A549 (cell line): ENCODE data around the gene MEI1. TPM values are rescaled to one million over a fixed set of nuclear protein-coding genes. Genes with fewer than 3 reads are reported as not detected.
"Not testable (repeated sequence)": the region's sequence is repeated elsewhere in the genome, so short reads cannot be mapped to it uniquely, and the experiment has no call there.

Experiments used
- ATAC-seq, 2 experiments: fragments of 200-7000 bp in 1 of 2; fragments of >200 bp in 1 of 2; cut with Nextera tagmentation in 1 of 2; cut with Tn5 transposase in 1 of 2; 3 replicates each; pipeline versions ENCODE4 v1.8.0 to v1.9.1; 2018 to 2020; ENCODE audit warnings: mild to moderate bottlenecking in 1 of 2, moderate library complexity in 1 of 2
- CTCF ChIA-PET: fragments of 300-600 bp; sonication (Branson Sonifier 250); formaldehyde crosslinking; extraction: SDS; loops from one replicate; lab custom pipeline; 2021; ENCODE audit warnings: antibody characterized with exemption, inconsistent platforms; lab: Yijun Ruan, JAX
- POLR2A ChIA-PET: fragments of 350-600 bp; formaldehyde crosslinking; extraction: SDS; loops from one replicate; lab custom pipeline; 2021; ENCODE audit warnings: antibody characterized with exemption, inconsistent platforms; lab: Yijun Ruan, JAX
- DNase-seq, 2 experiments: peaks; one replicate each; pipeline versions ENCODE4 v3.0.0 to v3.0.0-alpha.2; 2011 to 2016; ENCODE audit warnings: low read depth in 1 of 2, low spot score in 1 of 2
- FAIRE-seq: peaks from 2 replicates; lab custom pipeline; 2011; peaks lifted over from hg19 to GRCh38; lab: Jason Lieb, UNC
- H3K27ac ChIP-seq, 2 experiments: fragments of >200 bp; sonication (Bioruptor Twin); formaldehyde crosslinking; 3 replicates each; pipeline ENCODE4 v1.5.1; 2016 to 2017
- H3K4me1 ChIP-seq: fragments of >200 bp; sonication (Bioruptor Twin); formaldehyde crosslinking; 3 replicates; pipeline ENCODE4 v1.6.1; 2016
- H3K4me2 ChIP-seq: fragments of >200 bp; sonication (Bioruptor Twin); formaldehyde crosslinking; 3 replicates; pipeline ENCODE4 v1.6.1; 2016
- H3K4me3 ChIP-seq: fragments of >200 bp; sonication (Bioruptor Twin); formaldehyde crosslinking; 3 replicates; pipeline ENCODE4 v1.5.1; 2016
- H3K9me3 ChIP-seq: fragments of >200 bp; sonication (Bioruptor Twin); formaldehyde crosslinking; 3 replicates; pipeline ENCODE4 v1.6.1; 2016
- ATOH8 ChIP-seq: fragments of 250-450 bp; sonication (Bioruptor Pico); IDR thresholded peaks from 2 replicates; pipeline ENCODE4 v1.5.0; 2020; ENCODE audit warnings: low read depth, mild to moderate bottlenecking, moderate library complexity
- BCL3 ChIP-seq: fragments of >200 bp; sonication (Bioruptor Twin); formaldehyde crosslinking; IDR thresholded peaks from 3 replicates; pipeline ENCODE4 v1.6.1; 2016
- CBX2 ChIP-seq: fragments of 200-600 bp; sonication (generic); IDR thresholded peaks from 2 replicates; pipeline ENCODE4 v1.6.1; 2016; ENCODE audit warnings: low read depth, mild to moderate bottlenecking, borderline replicate concordance
- CEBPB ChIP-seq, 2 experiments: fragments of >200 bp in 1 of 2; sonication (Bioruptor Twin) in 1 of 2; formaldehyde crosslinking in 1 of 2; IDR thresholded peaks; 2 replicates each; pipeline ENCODE4 v1.6.1; 2012 to 2016
- CTCF ChIP-seq: fragments of >200 bp; sonication (Bioruptor Twin); formaldehyde crosslinking; IDR thresholded peaks from 3 replicates; pipeline ENCODE4 v1.5.1; 2016
- EHF ChIP-seq: fragments of 250-450 bp; sonication (Bioruptor Pico); IDR thresholded peaks from 2 replicates; pipeline ENCODE4 v1.5.0; 2020; ENCODE audit warnings: mild to moderate bottlenecking
- ELK1 ChIP-seq: fragments of 150-350 bp; IDR thresholded peaks from 2 replicates; pipeline ENCODE4 v1.6.1; 2014; ENCODE audit warnings: low read depth, mild to moderate bottlenecking, low read length
- EP300 ChIP-seq, 2 experiments: fragments of >200 bp; sonication (Bioruptor Twin); formaldehyde crosslinking; IDR thresholded peaks; 2 replicates in 1 of 2; 3 replicates in 1 of 2; pipeline ENCODE4 v1.6.1; 2016 to 2017
- ESRRA ChIP-seq: fragments of 150-350 bp; IDR thresholded peaks from 2 replicates; pipeline ENCODE4 v1.6.1; 2014; ENCODE audit warnings: mild to moderate bottlenecking, low read length, borderline replicate concordance
- HDAC2 ChIP-seq: fragments of 200-600 bp; sonication (generic); IDR thresholded peaks from 2 replicates; pipeline ENCODE4 v1.6.1; 2016
- HES2 ChIP-seq: fragments of >200 bp; sonication (Bioruptor Twin); formaldehyde crosslinking; IDR thresholded peaks from 2 replicates; pipeline ENCODE4 v1.6.1; 2016
- HOXA7 ChIP-seq: fragments of 250-450 bp; sonication (Bioruptor Pico); IDR thresholded peaks from 2 replicates; pipeline ENCODE4 v1.5.0; 2020; ENCODE audit warnings: mild to moderate bottlenecking, moderate library complexity
- HOXB13 ChIP-seq: fragments of 250-450 bp; sonication (Bioruptor Pico); IDR thresholded peaks from 2 replicates; pipeline ENCODE4 v1.5.0; 2020; ENCODE audit warnings: low read depth, mild to moderate bottlenecking, moderate library complexity
- HOXB5 ChIP-seq: fragments of 250-450 bp; sonication (Bioruptor Pico); IDR thresholded peaks from 2 replicates; pipeline ENCODE4 v1.5.0; 2020; ENCODE audit warnings: mild to moderate bottlenecking, moderate library complexity
- JUN ChIP-seq, 2 experiments: fragments of >200 bp; sonication (Bioruptor Twin); formaldehyde crosslinking; IDR thresholded peaks; 2 replicates in 1 of 2; 3 replicates in 1 of 2; pipeline ENCODE4 v1.6.1; 2016 to 2017
- MYC ChIP-seq: IDR thresholded peaks from 2 replicates; pipeline ENCODE4 v1.6.1; 2012; ENCODE audit warnings: mild to moderate bottlenecking, inconsistent platforms, low read length, improper control_type of control experiment, borderline replicate concordance
- NFE2L2 ChIP-seq: fragments of 150-350 bp; conservative IDR thresholded peaks from 2 replicates; pipeline ENCODE4 v1.6.1; 2014; ENCODE audit warnings: low read length
- NPAS2 ChIP-seq: fragments of 250-450 bp; sonication (Bioruptor Pico); IDR thresholded peaks from 2 replicates; pipeline ENCODE4 v1.8.0; 2022; ENCODE audit warnings: mild to moderate bottlenecking, moderate library complexity, borderline replicate concordance
- NR3C1 ChIP-seq: fragments of >200 bp; sonication (Bioruptor Twin); formaldehyde crosslinking; IDR thresholded peaks from 3 replicates; pipeline ENCODE4 v1.6.1; 2017
- PHF8 ChIP-seq: fragments of 200-600 bp; sonication (generic); IDR thresholded peaks from 2 replicates; pipeline ENCODE4 v1.6.1; 2016; ENCODE audit warnings: low read depth, mild to moderate bottlenecking, antibody characterized with exemption, moderate library complexity, borderline replicate concordance
- RAD21 ChIP-seq, 2 experiments: fragments of >200 bp in 1 of 2; sonication (Bioruptor Twin) in 1 of 2; formaldehyde crosslinking in 1 of 2; IDR thresholded peaks in 1 of 2; conservative IDR thresholded peaks in 1 of 2; 2 replicates in 1 of 2; 3 replicates in 1 of 2; pipeline ENCODE4 v1.6.1; 2012 to 2018; ENCODE audit warnings: inconsistent platforms in 1 of 2
- RARB ChIP-seq: fragments of 250-450 bp; sonication (Bioruptor Pico); IDR thresholded peaks from 2 replicates; pipeline ENCODE4 v1.8.0; 2021; ENCODE audit warnings: mild to moderate bottlenecking, moderate library complexity
- RNF2 ChIP-seq: fragments of 200-600 bp; sonication (generic); IDR thresholded peaks from 2 replicates; pipeline ENCODE4 v1.6.1; 2016; ENCODE audit warnings: low read depth, mild to moderate bottlenecking, antibody characterized with exemption, moderate library complexity, borderline replicate concordance
- TFCP2L1 ChIP-seq: fragments of 250-450 bp; sonication (Bioruptor Pico); IDR thresholded peaks from 2 replicates; pipeline ENCODE4 v1.5.0; 2021; ENCODE audit warnings: mild to moderate bottlenecking
- USF2 ChIP-seq: fragments of 450-650 bp; IDR thresholded peaks from 2 replicates; pipeline ENCODE4 v1.6.1; 2014; ENCODE audit warnings: antibody characterized with exemption
- ZC3H11A ChIP-seq: fragments of 450-650 bp; IDR thresholded peaks from 2 replicates; pipeline ENCODE4 v1.6.1; 2014; ENCODE audit warnings: antibody characterized with exemption, mild to moderate bottlenecking
- WGBS: methylation state at CpG from one replicate; pipeline ENCODE4 v1.1.6; 2017; ENCODE audit errors: missing lambda C conversion rate; 5-methylcytosine and 5-hydroxymethylcytosine counted together
- polyA plus RNA-seq, 4 experiments: library from polyadenylated mRNA; depleted of rRNA in 3 of 4; stranded (reverse); fragments of >200 nt; fragmentation: RNase III in 1 of 4; extraction: RNeasy Plus Mini Kit Qiagen cat#74134 plus additional on column Dnase treatment in 1 of 4; gene quantifications; 2 replicates in 3 of 4; 3 replicates in 1 of 4; pipeline ENCODE4 v1.2.3, GENCODE V29; 2011 to 2017

Gene MEI1
- polyA plus RNA-seq, 2 of the 4 experiments (the other 2 are of a cell fraction), result 0.12 TPM; not detected in 1

GRCh38 chr22:41660416-41660815 is 38.9 kb upstream of the MEI1 start:
- POLR2A ChIA-PET, result no interaction called here

GRCh38 chr22:41661088-41661487 is 38.2 kb upstream of the MEI1 start:
- no peak overlapping the region for H3K4me2 ChIP-seq
- WGBS, result 73% methylated on average over 3 of the region's 3 CpGs
- ChIA-PET POLR2A (no interaction called here), CTCF (interaction anchor here (1.0 to 2.1 kb wide), 4 partner anchors 36 to 280 kb away, joined by 3 to 13 read pairs (median 4); partner anchors contain the start of genes DESI1 and XRCC6)
- DNase-seq (no peak), ATAC-seq (no peak), FAIRE-seq (no peak)
- H3K9me3 ChIP-seq, result no peaks in the 10 kb centered on the region
- no peak overlapping the region for H3K27ac ChIP-seq
- H3K4me3 ChIP-seq, result no peak overlapping the region
- TF ChIP-seq NFE2L2 (no peak), USF2 (no peak), ZC3H11A (no peak), CBX2 (no peak), JUN (IDR thresholded peaks at IDR 0.05) (no peak), HDAC2 (no peak), NPAS2 (CRISPR knock-in tag) (no peak)
- 0 out of 3 replicates have a peak, but pooled peaks cover under 1% of the 10 kb centered on the region for H3K4me1 ChIP-seq

More at GRCh38 chr22:41660416-41660815, 38.9 kb upstream of the MEI1 start:
- H3K27ac ChIP-seq, result no peak overlapping the region
- H3K4me2 ChIP-seq, result no peak overlapping the region
- no peak for ATAC-seq
- TF ChIP-seq HOXB13 (no peak), CTCF (no peak), NR3C1 (no peak), TFCP2L1 (no peak), EP300 (IDR thresholded peaks at IDR 0.05) (no peak), ESRRA (no peak), PHF8 (no peak), EHF (no peak), HOXA7 (no peak), RARB (no peak), JUN (IDR thresholded peaks at IDR 0.05) (no peak), HOXB5 (CRISPR knock-in tag) (no peak), CBX2 (no peak)
- TF ChIP-seq, all 56 proteins: peak for 0
- FAIRE-seq, result no peak
- 92% methylated on average over 3 of the region's 3 CpGs for WGBS
- no peak for DNase-seq
- CTCF ChIA-PET, result interaction anchor here (0.6 to 2.1 kb wide), 9 partner anchors 9 to 281 kb away, joined by 3 to 13 read pairs (median 3); partner anchors contain the start of genes DESI1, SNU13 and XRCC6
- H3K4me3 ChIP-seq, result no peak overlapping the region
- no peaks in the 10 kb centered on the region for H3K4me1 ChIP-seq
- H3K9me3 ChIP-seq, result no peaks in the 10 kb centered on the region

GRCh38 chr22:41661713-41662112 is 37.6 kb upstream of the MEI1 start:
- Histone ChIP-seq H3K4me1 (0 out of 3 replicates have a peak, but pooled peaks cover 4% of the 10 kb centered on the region), H3K9me3 (no peaks in the 10 kb centered on the region), H3K27ac (no peak overlapping the region), H3K4me3 (no peak overlapping the region), H3K4me2 (no peak overlapping the region)
- no peak for ATAC-seq
- ChIA-PET CTCF (interaction anchor here (2.1 kb wide), 1 partner anchor 36 kb away, joined by 13 read pairs; no protein-coding TSS in a partner anchor), POLR2A (no interaction called here)
- no peak for FAIRE-seq
- 83% methylated on average over 2 of the region's 2 CpGs for WGBS
- no peak for TF ChIP-seq ATOH8 (CRISPR knock-in tag)
- no peak for TF ChIP-seq BCL3
- TF ChIP-seq CEBPB (IDR thresholded peaks at IDR 0.05), result no peak
- TF ChIP-seq HDAC2, result no peak
- TF ChIP-seq RAD21 (conservative IDR thresholded peaks at IDR 0.05 in 1 of 2, IDR thresholded peaks at IDR 0.05 in 1 of 2), result no peak
- no peak for TF ChIP-seq RNF2
- no peak for TF ChIP-seq RARB
- TF ChIP-seq MYC, result no peak
- no peak for TF ChIP-seq HES2
- no peak for TF ChIP-seq NR3C1
- no peak for TF ChIP-seq ELK1
- no peak for DNase-seq

- peaks cover 13% of the 10 kb centered on the region for H3K4me1 ChIP-seq
- H3K4me2 ChIP-seq, H3K27ac ChIP-seq, ATAC-seq, H3K4me3 ChIP-seq, DNase-seq, H3K9me3 ChIP-seq, POLR2A ChIA-PET, FAIRE-seq: not testable (repeated sequence)
- CTCF ChIA-PET, result interaction anchor here (1.0 to 1.7 kb wide), 2 partner anchors 9 to 34 kb away, joined by 4 to 6 read pairs; no protein-coding TSS in a partner anchor
- WGBS, result 77% methylated on average over 5 of the region's 9 CpGs
Observed at GRCh38 chr22:41663594-41663993, 35.7 kb upstream of the MEI1 start.
